SK-N-MC (cell line): ENCODE data around the gene REG3G.

Experiments used
- DNase-seq: peaks from one replicate; pipeline ENCODE4 v3.0.0-alpha.2; 2011; ENCODE audit warnings: low read depth, low spot score
- H3K27ac ChIP-seq: fragments of 200-600 bp; sonication (generic); 2 replicates; pipeline ENCODE4 v1.5.1; 2016; ENCODE audit warnings: mixed run types
- H3K36me3 ChIP-seq: fragments of 200-600 bp; sonication (generic); 2 replicates; pipeline ENCODE4 v1.6.1; 2017; ENCODE audit warnings: antibody characterized with exemption, low read length, mixed read lengths; ENCODE audit not compliant: insufficient read depth
- H3K4me3 ChIP-seq: fragments of 200-600 bp; sonication (generic); 2 replicates; pipeline ENCODE4 v1.5.1; 2016
- H3K9ac ChIP-seq: fragments of 200-600 bp; sonication (generic); 2 replicates; pipeline ENCODE4 v1.8.0; 2017; ENCODE audit warnings: mixed run types, mixed read lengths; ENCODE audit not compliant: insufficient read length
- H3K9me3 ChIP-seq: fragments of 200-600 bp; sonication (generic); 2 replicates; pipeline ENCODE4 v1.6.1; 2017; ENCODE audit warnings: low read depth, mild to moderate bottlenecking, antibody characterized with exemption, low read length, moderate library complexity, mixed read lengths
- EZH2 ChIP-seq: fragments of 200-600 bp; sonication (generic); IDR thresholded peaks from one replicate; pipeline ENCODE4 v1.6.1; 2017; ENCODE audit warnings: antibody characterized with exemption
- FOXP2 ChIP-seq: optimal IDR thresholded peaks from 2 replicates; pipeline ENCODE3; 2011; ENCODE audit warnings: mild to moderate bottlenecking, moderate library complexity; ENCODE audit not compliant: insufficient read depth; ENCODE audit errors: extremely low read length, control extremely low read depth
- POLR2AphosphoS5 ChIP-seq: IDR thresholded peaks from 2 replicates; pipeline ENCODE4 v1.6.1; 2012; ENCODE audit warnings: mild to moderate bottlenecking, low read depth, low read length, borderline replicate concordance

Gene REG3G

GRCh38 chr2:78985558-78985957, 39.9 kb upstream of the REG3G start:
- H3K9me3 ChIP-seq: no peaks in the 10 kb centered on the region
- no peaks in the 10 kb centered on the region for H3K36me3 ChIP-seq
- H3K9ac ChIP-seq: no peak overlapping the region
- no peak for TF ChIP-seq POLR2AphosphoS5
- TF ChIP-seq FOXP2: no peak
- TF ChIP-seq EZH2: no peak
- no peak for DNase-seq
- H3K27ac ChIP-seq: no peak overlapping the region; the same call in 1 of the 2 replicates
- no peak overlapping the region for H3K4me3 ChIP-seq

- Histone ChIP-seq H3K9ac (no peak overlapping the region), H3K9me3 (no peaks in the 10 kb centered on the region), H3K4me3 (no peak overlapping the region; the same call in 1 of the 2 replicates), H3K36me3 (no peaks in the 10 kb centered on the region), H3K27ac (peak overlapping the region; percentile 22; the same call in 1 of the 2 replicates)
- DNase-seq: no peak
- TF ChIP-seq FOXP2 (no peak), EZH2 (no peak), POLR2AphosphoS5 (no peak)
Measured at GRCh38 chr2:78989051-78989450, 36.5 kb upstream of the REG3G start.

DNA sequence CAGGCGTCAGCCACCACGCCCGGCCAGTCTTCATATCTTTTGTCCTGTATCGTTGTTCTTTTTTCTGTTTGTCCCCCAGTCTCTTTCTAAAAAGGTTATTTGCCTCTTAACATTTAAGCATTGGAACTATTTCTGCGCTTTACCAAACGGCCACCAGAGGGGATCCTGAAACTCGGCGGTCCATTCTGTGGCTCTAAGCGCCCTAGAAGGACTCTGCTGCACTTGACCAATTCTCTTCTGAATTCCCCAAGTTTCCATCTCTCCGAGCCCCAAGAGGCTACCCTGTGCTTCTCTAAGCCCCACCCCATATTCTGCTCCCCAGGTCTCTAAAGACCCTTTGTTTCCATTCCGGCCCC, 33.1 kb upstream of the REG3G start:
- H3K9ac ChIP-seq: no peak overlapping the region
- DNase-seq: no peak
- TF ChIP-seq EZH2 (no peak), FOXP2 (no peak)
- no peak overlapping the region for H3K27ac ChIP-seq
- H3K4me3 ChIP-seq: no peak overlapping the region
- H3K9me3 ChIP-seq: no peaks in the 10 kb centered on the region
- H3K36me3 ChIP-seq: no peaks in the 10 kb centered on the region

DNA sequence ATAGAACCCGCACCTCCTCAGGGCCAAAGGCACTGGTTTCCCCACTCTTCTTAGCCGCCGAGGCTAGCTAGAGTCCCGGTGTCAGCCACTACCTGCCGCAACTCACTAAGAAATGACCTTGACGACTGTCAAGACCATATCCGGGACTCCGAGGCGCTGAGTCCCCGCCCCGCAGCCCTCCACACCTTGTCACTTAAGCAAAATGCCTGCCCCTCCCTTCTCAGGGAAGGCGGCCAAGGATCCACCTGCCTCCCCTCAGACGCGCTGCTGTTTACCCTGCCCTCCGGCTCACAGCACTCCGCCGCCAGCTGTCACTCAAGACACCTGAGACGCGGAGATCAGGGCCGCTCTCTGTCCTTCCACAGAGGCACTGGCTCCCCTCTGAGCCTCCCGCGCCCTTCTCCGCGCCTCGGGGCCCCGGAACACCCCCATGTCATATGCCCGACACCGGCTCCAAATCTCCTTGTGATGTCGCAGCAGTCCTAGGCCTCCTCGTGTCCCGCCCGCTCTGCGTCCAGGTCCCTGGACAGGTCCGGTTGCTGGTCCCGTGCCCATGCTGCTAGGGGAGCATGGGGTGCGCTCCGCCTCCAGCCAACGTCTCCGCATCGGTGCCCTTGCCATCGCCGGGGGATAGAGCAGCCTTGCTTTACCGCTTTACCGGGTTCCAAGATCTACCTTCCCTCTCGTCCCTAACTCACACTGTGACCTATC, 32.5 kb upstream of the REG3G start:
- no peaks in the 10 kb centered on the region for H3K36me3 ChIP-seq
- DNase-seq: no peak
- no peaks in the 10 kb centered on the region for H3K9me3 ChIP-seq
- no peak for TF ChIP-seq FOXP2
- TF ChIP-seq POLR2AphosphoS5: no peak
- no peak for TF ChIP-seq EZH2
- no peak overlapping the region for H3K27ac ChIP-seq
- H3K9ac ChIP-seq: no peak overlapping the region
- H3K4me3 ChIP-seq: no peak overlapping the region

- H3K9me3 ChIP-seq: no peaks in the 10 kb centered on the region
- no peak for TF ChIP-seq EZH2
- H3K36me3 ChIP-seq: no peaks in the 10 kb centered on the region
- H3K27ac ChIP-seq: no peak overlapping the region
- H3K9ac ChIP-seq: no peak overlapping the region
- H3K4me3 ChIP-seq: no peak overlapping the region
- no peak for DNase-seq
Measured at GRCh38 chr2:78993518-78994148, 31.9 kb upstream of the REG3G start.

GRCh38 chr2:78994789-78995188, 30.7 kb upstream of the REG3G start:
- TF ChIP-seq FOXP2 (no peak), POLR2AphosphoS5 (no peak), EZH2 (no peak)
- DNase-seq: no peak
- H3K27ac ChIP-seq: no peak overlapping the region
- H3K4me3 ChIP-seq: no peak overlapping the region
- H3K36me3 ChIP-seq: no peaks in the 10 kb centered on the region
- H3K9me3 ChIP-seq: no peaks in the 10 kb centered on the region
- no peak overlapping the region for H3K9ac ChIP-seq

GRCh38 chr2:78999406-78999805, 26.1 kb upstream of the REG3G start:
- DNase-seq: no peak

GRCh38 chr2:79000008-79000576, 25.4 kb upstream of the REG3G start:
- no peak for DNase-seq
- H3K9ac ChIP-seq: no peak overlapping the region
- H3K36me3 ChIP-seq: no peaks in the 10 kb centered on the region
- TF ChIP-seq EZH2: no peak
- no peak for TF ChIP-seq POLR2AphosphoS5
- no peak for TF ChIP-seq FOXP2
- H3K4me3 ChIP-seq: no peak overlapping the region
- no peaks in the 10 kb centered on the region for H3K9me3 ChIP-seq
- no peak overlapping the region for H3K27ac ChIP-seq

More at GRCh38 chr2:78999406-78999805, 26.1 kb upstream of the REG3G start:
- Histone ChIP-seq H3K4me3 (no peak overlapping the region), H3K9me3 (no peaks in the 10 kb centered on the region), H3K9ac (no peak overlapping the region), H3K27ac (no peak overlapping the region), H3K36me3 (no peaks in the 10 kb centered on the region)
- no peak for TF ChIP-seq POLR2AphosphoS5
- no peak for TF ChIP-seq FOXP2
- no peak for TF ChIP-seq EZH2

- no peak overlapping the region for H3K4me3 ChIP-seq
- TF ChIP-seq FOXP2: no peak
- no peaks in the 10 kb centered on the region for H3K36me3 ChIP-seq
- no peak overlapping the region for H3K27ac ChIP-seq
- DNase-seq: no peak
- H3K9ac ChIP-seq: no peak overlapping the region
- no peaks in the 10 kb centered on the region for H3K9me3 ChIP-seq
Measured at GRCh38 chr2:79001285-79001684, 24.2 kb upstream of the REG3G start.
